ENCODE results near the gene OGDH. TPM values are rescaled to one million over a fixed set of nuclear protein-coding genes. Genes with fewer than 3 reads are reported as not detected.

The OGDH gene
- total and polyA plus RNA-seq, 10 of the 15 experiments (the other 5 are each of a cell fraction or from before 2014, with no cell fraction given) = 4.1 to 103 (median 48.4) TPM

DNA sequence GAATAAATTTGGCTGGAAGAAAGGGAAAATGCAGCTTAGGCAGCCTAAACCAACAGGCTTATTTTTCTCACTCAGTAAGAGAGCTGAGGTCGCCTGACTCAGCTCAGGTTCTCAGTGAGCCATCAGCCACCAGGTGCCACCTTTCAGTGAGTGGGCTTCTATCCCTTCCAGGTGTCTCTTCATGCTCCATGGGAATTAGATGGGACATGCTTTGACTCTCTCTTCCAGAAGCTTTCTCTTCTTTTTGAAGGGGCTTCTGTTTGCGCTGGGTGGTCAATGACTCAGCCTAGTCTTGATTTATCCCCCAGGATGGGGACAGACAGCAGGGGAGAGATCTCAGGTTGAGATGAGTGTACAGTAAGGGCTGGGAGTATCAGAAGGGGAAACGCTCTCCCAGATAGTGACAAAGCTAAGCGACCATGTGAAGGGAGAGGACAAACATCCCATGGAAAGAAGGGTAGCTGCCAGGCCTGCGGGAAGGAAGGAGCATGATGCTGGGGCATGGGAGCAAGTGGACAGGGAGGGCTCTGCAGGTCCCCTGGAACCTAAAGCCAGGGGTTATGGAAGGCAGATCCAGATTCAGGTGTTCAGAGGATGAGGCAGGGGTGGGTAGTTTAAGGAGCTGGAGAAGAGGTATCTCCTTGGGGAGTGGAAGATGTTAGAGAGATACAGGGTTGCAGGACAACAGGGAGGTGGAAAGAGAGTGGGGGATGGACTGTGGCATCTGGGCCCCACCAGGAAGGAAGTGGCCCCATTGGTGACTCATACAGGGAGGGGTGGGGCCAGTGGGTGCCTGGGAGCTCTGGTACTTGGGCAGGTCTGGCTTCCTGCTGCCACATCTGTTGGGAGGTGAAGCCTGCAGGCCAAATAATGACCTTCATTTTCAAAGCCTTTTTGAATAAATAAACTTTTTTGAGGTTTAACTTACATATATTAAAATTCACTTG, 32.5 kb downstream of the OGDH start (continued):
- 0 out of 2 replicates have a peak, but pooled peaks have one; percentile 32 for TF ChIP-seq POLR2AphosphoS2 (IDR thresholded peaks at IDR 0.05; ENCODE audit: low read depth, low read length)
- TF ChIP-seq, protein P1, sequence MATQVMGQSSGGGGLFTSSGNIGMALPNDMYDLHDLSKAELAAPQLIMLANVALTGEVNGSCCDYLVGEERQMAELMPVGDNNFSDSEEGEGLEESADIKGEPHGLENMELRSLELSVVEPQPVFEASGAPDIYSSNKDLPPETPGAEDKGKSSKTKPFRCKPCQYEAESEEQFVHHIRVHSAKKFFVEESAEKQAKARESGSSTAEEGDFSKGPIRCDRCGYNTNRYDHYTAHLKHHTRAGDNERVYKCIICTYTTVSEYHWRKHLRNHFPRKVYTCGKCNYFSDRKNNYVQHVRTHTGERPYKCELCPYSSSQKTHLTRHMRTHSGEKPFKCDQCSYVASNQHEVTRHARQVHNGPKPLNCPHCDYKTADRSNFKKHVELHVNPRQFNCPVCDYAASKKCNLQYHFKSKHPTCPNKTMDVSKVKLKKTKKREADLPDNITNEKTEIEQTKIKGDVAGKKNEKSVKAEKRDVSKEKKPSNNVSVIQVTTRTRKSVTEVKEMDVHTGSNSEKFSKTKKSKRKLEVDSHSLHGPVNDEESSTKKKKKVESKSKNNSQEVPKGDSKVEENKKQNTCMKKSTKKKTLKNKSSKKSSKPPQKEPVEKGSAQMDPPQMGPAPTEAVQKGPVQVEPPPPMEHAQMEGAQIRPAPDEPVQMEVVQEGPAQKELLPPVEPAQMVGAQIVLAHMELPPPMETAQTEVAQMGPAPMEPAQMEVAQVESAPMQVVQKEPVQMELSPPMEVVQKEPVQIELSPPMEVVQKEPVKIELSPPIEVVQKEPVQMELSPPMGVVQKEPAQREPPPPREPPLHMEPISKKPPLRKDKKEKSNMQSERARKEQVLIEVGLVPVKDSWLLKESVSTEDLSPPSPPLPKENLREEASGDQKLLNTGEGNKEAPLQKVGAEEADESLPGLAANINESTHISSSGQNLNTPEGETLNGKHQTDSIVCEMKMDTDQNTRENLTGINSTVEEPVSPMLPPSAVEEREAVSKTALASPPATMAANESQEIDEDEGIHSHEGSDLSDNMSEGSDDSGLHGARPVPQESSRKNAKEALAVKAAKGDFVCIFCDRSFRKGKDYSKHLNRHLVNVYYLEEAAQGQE (IDR thresholded peaks at IDR 0.05; ENCODE audit: low read depth, low read length) = 0 out of 2 replicates have a peak, but pooled peaks have one; percentile 42
- peak; percentile 98 for TF ChIP-seq JUNB (IDR thresholded peaks at IDR 0.05)
- TF ChIP-seq, protein P2, sequence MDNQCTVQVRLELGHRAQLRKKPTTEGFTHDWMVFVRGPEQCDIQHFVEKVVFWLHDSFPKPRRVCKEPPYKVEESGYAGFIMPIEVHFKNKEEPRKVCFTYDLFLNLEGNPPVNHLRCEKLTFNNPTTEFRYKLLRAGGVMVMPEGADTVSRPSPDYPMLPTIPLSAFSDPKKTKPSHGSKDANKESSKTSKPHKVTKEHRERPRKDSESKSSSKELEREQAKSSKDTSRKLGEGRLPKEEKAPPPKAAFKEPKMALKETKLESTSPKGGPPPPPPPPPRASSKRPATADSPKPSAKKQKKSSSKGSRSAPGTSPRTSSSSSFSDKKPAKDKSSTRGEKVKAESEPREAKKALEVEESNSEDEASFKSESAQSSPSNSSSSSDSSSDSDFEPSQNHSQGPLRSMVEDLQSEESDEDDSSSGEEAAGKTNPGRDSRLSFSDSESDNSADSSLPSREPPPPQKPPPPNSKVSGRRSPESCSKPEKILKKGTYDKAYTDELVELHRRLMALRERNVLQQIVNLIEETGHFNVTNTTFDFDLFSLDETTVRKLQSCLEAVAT (IDR thresholded peaks at IDR 0.05) = peak; percentile 88
- TF ChIP-seq, protein P3, sequence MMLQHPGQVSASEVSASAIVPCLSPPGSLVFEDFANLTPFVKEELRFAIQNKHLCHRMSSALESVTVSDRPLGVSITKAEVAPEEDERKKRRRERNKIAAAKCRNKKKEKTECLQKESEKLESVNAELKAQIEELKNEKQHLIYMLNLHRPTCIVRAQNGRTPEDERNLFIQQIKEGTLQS (IDR thresholded peaks at IDR 0.05; ENCODE audit: borderline replicate concordance, extremely low read depth, low read depth, low read length) = no peak
- TF ChIP-seq, protein P4, sequence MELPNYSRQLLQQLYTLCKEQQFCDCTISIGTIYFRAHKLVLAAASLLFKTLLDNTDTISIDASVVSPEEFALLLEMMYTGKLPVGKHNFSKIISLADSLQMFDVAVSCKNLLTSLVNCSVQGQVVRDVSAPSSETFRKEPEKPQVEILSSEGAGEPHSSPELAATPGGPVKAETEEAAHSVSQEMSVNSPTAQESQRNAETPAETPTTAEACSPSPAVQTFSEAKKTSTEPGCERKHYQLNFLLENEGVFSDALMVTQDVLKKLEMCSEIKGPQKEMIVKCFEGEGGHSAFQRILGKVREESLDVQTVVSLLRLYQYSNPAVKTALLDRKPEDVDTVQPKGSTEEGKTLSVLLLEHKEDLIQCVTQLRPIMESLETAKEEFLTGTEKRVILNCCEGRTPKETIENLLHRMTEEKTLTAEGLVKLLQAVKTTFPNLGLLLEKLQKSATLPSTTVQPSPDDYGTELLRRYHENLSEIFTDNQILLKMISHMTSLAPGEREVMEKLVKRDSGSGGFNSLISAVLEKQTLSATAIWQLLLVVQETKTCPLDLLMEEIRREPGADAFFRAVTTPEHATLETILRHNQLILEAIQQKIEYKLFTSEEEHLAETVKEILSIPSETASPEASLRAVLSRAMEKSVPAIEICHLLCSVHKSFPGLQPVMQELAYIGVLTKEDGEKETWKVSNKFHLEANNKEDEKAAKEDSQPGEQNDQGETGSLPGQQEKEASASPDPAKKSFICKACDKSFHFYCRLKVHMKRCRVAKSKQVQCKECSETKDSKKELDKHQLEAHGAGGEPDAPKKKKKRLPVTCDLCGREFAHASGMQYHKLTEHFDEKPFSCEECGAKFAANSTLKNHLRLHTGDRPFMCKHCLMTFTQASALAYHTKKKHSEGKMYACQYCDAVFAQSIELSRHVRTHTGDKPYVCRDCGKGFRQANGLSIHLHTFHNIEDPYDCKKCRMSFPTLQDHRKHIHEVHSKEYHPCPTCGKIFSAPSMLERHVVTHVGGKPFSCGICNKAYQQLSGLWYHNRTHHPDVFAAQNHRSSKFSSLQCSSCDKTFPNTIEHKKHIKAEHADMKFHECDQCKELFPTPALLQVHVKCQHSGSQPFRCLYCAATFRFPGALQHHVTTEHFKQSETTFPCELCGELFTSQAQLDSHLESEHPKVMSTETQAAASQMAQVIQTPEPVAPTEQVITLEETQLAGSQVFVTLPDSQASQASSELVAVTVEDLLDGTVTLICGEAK (IDR thresholded peaks at IDR 0.05; ENCODE audit: borderline replicate concordance) = no peak; the same call in 1 of the 2 replicates
- TF ChIP-seq NFIC (IDR thresholded peaks at IDR 0.05; ENCODE audit: low read depth, low read length) = peak; percentile 93
- TF ChIP-seq, protein P5, sequence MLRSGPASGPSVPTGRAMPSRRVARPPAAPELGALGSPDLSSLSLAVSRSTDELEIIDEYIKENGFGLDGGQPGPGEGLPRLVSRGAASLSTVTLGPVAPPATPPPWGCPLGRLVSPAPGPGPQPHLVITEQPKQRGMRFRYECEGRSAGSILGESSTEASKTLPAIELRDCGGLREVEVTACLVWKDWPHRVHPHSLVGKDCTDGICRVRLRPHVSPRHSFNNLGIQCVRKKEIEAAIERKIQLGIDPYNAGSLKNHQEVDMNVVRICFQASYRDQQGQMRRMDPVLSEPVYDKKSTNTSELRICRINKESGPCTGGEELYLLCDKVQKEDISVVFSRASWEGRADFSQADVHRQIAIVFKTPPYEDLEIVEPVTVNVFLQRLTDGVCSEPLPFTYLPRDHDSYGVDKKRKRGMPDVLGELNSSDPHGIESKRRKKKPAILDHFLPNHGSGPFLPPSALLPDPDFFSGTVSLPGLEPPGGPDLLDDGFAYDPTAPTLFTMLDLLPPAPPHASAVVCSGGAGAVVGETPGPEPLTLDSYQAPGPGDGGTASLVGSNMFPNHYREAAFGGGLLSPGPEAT (IDR thresholded peaks at IDR 0.05; ENCODE audit: low read depth) = peak; percentile 66; the same call in 1 of the 2 replicates
- peak; percentile 40 to 64; a peak in 2 of 4 replicates for TF ChIP-seq BHLHE40 (IDR thresholded peaks at IDR 0.05; ENCODE audit: borderline replicate concordance in 1 of 2, low read depth in 2 of 2, low read length in 1 of 2)
- peak; percentile 94 for TF ChIP-seq NBN (IDR thresholded peaks at IDR 0.05)
- TF ChIP-seq MYC (IDR thresholded peaks at IDR 0.05; ENCODE audit: insufficient read depth, insufficient read length, insufficient replicate concordance, low read length, severe bottlenecking) = no peak
- TF ChIP-seq NFYA (IDR thresholded peaks at IDR 0.05; ENCODE audit: borderline replicate concordance, low read depth, low read length) = no peak
- TF ChIP-seq ZNF622 (IDR thresholded peaks at IDR 0.05) = no peak; the same call in 1 of the 2 replicates
- TF ChIP-seq SMAD1 (IDR thresholded peaks at IDR 0.05; ENCODE audit: low read depth, partially characterized antibody) = peak; percentile 53
